HS-27A (cell line): ENCODE measurements around the gene ZFYVE9.
"Not testable (repeated sequence)": the region's sequence is repeated elsewhere in the genome, so short reads cannot be mapped to it uniquely, and the experiment has no call there.

Experiments
- DNase-seq: peaks from one replicate; pipeline ENCODE4 v3.0.0-alpha.2; 2012; ENCODE audit warnings: low read depth, missing footprints

The ZFYVE9 gene

DNA sequence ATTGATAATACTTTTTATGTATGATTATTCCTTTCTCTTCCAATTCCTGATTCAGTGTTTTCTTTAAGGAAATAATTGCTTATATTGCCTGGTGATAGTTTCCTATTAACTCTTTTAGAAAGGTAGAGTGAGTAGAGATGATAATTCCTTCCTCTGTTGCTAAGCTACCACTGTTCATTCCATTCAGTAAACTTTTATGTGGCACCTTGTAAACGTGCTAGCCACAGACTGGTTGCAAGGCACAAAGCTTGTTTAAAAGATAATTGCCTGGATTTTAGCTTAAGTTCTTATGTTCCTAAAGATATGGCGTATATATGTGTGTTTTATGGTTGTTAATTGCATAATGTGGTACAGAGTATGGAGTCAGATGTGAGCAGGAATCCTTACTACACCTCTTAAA, 3.2 kb downstream of the ZFYVE9 start:
- DNase-seq: no peak

DNA sequence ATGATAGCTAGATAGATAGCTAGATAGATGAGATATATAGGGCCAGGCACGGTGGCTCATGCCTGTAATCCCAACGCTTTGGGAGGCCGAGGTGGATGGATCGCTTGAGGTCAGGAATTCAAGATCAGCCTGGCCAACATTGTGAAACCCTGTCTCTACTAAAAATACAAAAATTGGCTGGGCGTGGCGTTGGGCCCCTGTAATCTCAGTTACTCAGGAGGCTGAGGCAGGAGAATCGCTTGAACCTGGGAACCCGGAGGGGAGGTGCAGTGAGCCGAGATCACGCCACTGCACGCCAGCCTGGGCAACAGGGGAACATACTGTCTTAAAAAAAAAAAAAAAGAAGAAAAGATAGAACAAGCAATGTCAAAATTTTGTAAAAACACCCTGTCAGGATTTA, 8.6 kb downstream of the ZFYVE9 start:
- DNase-seq: not testable (repeated sequence)

DNA sequence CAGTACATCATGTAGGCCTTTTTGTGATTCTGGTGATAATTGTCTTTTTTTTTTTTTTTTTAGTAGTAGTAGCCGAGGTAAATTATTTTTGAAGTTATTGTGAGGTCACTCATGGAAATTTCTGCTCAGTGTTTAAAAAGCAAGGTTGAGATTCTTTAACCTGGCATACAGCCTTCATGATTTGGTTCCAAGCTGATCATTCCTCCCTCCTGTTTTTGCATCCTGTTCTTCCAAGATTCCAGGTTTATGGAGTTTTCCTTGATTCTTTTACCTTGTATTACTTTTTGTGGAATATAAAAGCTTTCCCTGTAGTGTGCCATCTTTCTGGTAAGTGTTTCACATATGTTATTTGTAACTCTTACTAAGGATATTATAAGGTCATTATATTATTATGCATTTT, 9.1 kb downstream of the ZFYVE9 start:
- no peak for DNase-seq

DNA sequence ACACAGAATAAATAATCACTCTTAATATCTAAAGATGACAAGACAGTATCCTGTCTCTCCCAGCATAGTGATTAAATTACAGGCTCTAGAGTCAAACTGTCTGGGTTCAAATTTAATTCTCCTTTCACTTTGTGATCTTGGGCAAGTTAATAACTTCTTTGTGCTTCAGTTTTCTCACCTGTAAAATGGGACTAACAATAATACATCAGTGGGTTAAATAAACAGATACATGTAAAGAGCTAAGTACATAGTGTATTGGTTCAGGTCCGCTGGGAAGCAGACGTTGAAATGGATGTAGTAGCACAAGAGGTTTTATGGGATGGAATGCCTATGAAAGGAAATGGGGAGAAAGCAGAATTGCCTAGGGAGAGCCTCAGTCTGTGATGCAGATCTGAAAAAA, 10.7 kb downstream of the ZFYVE9 start:
- no peak for DNase-seq

DNA sequence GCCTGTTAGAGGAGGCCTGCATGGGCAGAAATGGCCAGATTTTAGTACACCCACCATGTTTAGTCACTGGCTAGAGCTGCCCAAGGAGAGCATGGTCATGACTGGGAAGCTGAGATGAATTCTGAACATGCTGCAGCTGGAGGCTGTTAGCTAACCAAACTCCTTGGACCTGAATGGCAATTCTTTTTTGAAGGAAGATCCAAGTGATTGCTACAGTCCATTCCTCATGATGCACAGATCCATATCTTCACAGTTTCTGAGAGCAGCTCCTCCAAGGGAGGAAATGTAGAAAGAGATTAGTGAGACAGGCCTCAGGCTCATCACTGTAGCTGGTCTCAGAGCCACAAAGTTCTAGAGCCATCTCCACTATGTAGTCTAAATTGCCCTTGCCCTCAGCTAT, 11.1 kb downstream of the ZFYVE9 start:
- DNase-seq: no peak

DNA sequence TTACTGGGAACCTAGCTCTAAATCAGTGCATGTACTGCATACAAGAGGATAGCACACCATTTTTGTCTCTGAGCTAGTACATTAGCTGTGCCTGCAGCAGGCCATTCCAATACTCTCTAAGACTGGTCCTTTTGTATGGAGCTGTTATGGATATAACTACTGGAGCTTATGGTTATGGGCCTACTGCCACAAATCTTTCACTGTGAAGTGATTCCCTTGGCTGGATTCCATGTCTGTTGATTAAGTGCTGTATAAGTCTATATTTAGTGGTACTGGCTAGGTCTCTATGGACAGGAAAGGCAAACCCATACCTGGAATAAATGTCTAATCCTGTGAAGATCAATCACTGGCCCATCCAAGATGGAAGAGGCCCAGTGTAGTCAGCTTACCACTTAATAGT, 12.0 kb downstream of the ZFYVE9 start:
- DNase-seq: no peak

DNA sequence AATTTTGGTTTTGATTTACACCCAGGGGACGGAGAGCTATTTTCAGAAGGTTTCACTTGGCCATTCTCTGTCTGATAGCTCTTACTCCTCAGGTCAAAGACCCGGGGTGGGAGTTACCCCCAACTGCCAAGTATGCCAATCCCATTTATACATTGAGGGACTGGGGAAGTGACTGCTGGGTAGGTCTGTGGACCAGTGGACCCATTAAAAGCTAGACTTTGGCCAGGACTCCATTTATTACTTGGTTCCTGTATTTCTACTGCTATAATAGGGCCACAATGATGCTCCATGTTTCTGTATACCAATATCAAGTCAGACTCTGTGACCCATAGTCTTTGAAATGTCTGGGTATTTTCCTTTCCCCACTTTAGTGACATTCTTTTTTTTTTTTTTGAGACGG, 14.6 kb downstream of the ZFYVE9 start:
- DNase-seq: no peak

DNA sequence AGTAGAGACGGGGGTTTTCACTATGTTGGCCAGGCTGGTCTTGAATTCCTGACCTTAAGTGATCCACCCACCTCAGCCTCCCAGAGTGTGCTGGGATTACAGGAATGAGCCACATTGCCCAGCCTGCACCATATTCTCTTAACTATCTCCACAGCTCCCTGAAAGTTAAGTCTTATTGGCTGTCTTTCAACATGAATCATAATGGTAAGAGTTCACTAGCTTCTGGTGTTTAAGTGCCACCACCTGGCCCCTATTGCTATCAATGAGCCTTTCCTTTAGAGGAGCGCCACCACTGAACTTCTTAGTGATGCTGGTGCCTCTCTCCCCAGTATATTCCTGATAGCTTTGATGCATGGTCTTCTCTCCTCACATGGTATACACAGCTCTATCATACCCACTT, 15.7 kb downstream of the ZFYVE9 start:
- DNase-seq: no peak

DNA sequence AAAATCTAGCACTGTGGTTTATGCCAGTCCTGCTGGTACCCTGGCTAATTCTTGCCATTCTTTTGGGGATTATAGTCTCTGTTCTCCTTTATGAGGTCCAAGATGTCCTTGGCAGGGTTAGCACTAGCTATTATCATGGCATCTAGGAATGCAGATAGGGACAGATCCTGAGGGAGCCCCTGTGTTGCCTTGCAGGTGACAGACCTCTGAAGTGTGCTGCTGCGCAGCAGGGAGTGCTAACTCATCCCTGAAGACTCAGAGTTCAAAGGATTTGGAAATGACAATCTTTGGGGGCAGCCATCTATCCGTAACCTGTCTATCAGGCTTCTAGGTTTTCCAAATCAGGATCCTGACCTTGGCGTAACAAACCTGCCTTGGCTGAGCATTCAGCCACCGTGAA, 16.3 kb downstream of the ZFYVE9 start:
- DNase-seq: no peak

DNA sequence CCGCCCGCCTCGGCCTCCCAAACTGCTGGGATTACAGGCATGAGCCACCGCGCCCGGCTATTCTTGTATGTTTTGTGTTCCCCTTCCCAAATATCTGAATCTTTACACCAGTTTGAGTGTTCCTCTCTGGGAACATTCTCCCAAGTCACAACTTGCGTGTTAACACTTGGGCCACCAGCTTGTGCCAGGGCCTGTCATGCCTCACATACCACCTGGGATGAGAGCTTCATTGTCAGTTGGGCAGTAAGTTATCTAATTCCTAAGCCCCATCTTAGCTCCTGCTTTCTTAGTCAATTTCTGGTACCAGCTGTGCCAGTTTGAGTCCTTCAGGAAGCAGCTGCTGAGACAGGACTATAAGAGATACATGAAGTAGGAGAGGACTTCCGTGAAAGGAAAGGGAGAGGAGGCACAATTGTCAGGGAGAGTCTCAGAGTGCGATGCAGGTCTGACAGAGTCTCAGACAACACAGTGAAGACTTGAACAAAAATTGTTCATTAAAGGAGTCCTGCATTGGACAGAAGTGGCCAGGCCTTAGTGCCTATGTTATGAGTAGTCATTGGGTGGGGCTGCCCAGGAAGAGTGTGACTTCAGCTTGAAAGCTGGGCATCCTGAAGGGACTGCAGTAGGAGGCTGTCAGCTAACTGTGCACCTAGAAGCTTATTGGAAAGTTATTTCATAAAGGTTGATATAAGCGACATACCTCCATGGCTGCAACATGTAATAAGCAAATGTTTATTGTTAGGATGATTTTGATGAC, 17.3 kb downstream of the ZFYVE9 start:
- no peak for DNase-seq

DNA sequence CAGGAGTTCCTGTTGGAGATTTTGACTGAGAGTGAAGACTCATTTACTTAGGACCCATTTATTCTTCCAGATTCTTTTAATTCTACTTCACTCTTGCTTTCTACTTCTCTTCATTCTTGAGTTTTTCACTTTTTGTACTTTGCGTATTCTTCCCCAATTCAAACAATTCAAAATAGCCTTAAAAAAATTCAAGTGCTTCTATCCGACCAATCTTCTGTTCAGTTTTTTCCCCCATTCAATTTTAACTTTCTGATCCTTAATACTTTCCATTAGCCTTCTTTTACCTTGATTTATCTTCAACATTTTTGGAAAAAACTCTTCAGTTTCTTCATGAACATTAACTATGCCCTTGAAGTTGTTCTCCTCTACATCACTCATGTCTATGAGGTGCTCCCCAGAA, 21.1 kb downstream of the ZFYVE9 start:
- DNase-seq: no peak

DNA sequence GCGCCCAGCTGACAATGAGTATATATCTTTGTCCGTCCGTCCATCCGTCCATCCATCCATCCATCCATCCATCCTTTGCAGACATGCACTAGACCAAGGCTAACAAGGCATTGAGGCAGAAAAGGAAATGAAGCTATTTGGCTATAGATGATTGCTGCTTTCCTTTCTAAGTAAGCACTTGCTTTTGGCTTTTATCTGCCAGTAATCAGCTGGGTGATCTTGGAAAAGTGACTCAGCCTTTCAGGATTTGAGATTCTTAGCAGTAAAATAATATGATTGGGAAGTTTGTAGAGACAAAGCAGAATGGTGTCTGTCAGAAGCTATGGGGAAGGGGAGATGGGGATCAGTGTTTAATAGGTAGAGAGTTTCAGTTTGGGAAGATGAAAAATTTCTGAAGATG, 22.7 kb downstream of the ZFYVE9 start:
- DNase-seq: no peak

DNA sequence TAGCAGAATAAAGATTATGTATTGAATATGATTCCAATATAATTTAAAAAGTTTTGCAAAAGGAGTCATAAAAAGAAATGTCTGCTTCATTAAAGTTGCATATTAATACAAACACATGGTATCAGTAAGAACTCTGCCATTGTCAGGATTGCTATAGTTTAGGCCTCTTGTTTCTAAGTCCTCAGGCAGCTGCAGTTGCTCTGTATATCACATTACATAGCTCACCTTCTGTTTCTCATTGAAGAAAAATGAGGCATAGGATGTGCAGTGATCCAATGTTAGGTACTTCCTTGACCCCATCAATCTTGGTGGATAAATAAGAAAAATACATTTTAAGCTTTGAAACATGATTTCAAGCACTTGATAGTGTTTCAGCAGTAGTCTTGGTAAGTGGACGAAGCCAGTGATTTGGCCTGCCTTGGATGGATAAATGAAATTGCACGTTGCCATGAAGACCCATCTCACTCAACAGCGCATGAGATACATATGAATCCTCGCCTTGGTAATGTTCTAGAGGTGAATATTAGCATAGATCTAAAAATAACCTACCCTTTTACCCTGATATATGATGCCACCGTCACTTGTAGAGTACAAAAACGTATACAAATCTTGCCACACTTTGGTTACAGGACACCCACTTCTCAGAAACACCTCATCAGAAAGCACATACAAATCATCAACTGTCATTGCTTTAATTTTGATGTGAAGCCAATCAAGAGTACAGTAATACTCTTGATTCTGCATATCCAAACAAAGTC, 25.3 kb downstream of the ZFYVE9 start:
- no peak for DNase-seq

DNA sequence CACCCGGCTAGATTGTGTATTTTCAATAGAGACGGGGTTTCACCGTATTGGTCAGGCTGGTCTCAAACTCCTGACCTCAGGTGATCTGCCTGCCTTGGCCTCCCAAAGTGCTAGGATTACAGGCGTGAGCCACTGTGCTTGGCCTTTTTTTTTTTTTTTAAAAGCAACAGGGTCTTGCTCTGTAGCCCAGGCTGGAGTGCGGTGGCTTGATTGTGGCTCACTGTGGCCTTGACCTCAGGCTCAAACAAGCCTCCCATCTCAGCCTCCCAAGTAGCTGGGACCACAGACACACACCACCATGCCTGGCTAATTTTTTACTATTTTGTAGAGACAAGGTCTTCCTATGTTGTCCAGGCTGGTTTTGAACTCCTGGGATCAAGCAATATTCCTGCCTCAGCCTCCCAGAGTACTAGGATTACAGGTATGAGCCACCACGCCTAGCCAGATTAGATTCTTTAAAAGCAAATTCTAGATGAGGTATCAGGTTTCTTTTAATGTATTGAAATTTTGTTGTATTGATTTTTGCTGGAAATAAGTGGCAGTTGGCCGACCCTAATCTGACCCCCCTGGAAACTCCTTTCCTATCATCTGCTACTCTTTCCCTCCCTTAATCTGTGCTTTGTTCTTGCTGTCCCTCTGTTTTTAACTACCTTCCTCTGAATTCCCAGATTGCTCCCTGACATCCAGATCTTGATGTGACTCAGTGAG, 26.6 kb downstream of the ZFYVE9 start:
- DNase-seq: no peak

DNA sequence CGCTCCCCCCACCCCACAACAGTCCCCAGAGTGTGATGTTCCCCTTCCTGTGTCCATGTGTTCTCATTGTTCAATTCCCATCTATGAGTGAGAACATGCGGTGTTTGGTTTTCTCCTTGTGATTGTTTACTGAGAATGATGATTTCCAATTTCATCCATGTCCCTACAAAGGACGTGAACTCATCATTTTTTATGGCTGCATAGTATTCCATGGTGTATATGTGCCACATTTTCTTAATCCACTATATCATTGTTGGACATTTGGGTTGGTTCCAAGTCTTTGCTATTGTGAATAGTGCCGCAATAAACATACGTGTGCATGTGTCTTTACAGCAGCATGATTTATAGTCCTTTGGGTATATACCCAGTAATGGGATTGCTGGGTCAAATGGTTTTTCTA, 29.3 kb downstream of the ZFYVE9 start:
- not testable (repeated sequence) for DNase-seq

DNA sequence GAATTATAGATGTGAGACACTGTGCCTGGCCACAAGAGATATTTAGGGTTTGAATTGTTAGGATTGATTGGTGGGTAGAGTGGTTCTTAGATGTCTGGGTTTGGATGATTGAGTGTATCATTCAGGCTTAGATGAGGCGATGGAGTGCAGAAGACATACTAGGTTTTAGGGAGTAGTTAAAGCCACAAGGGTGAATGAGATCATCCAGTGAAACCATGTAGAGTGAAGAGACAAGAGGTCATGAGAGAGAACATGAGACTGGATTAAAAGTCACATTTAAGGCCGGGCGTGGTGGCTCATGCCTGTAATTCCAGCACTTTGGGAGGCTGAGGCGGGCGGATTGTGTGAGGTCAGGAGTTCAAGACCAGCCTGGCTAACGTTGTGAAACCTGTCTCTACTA, 37.2 kb downstream of the ZFYVE9 start:
- no peak for DNase-seq

DNA sequence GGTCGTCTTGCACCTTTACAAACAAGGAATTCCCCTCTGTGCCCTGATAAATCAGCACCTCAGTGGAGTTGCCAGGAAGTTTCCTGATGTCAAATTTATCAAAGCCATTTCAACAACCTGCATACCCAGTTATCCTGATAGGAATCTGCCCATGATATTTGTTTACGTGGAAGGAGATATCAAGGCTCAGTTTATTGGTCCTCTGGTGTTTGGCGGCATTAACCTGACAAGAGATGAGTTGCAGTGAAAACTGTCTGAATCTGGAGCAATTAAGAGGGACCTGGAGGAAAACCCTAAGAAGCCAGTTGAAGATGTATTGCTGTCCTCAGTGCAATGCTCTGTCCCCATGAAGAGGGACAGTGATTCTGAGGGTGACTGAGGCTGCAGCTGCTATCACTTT, 38.3 kb downstream of the ZFYVE9 start:
- DNase-seq: no peak

DNA sequence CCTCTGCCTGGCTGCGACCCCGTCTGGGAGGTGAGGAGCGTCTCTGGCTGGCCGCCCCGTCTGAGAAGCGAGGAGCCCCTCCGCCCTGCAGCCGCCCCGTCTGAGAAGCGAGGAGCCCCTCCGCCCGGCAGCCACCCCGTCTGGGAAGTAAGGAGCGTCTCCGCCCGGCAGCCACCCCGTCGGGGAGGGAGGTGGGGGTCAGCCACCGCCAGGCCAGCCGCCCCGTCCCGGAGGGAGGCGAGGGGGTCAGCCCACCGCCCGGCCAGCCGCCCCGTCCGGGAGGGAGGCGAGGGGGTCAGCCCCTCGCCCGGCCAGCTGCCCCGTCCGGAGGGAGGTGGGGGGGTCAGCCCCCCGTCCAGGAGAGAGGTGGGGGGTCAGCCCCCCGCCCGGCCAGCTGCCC, 39.9 kb downstream of the ZFYVE9 start:
- not testable (repeated sequence) for DNase-seq

DNA sequence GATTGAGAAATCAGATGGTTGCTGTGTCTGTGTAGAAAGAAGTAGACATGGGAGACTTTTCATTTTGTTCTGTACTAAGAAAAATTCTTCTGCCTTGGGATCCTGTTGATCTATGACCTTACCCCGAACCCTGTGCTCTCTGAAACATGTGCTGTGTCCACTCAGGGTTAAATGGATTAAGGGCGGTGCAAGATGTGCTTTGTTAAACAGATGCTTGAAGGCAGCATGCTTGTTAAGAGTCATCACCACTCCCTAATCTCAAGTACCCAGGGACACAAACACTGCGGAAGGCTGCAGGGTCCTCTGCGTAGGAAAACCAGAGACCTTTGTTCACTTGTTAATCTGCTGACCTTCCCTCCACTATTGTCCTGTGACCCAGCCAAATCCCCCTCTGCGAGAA, 40.4 kb downstream of the ZFYVE9 start:
- DNase-seq: not testable (repeated sequence)

DNA sequence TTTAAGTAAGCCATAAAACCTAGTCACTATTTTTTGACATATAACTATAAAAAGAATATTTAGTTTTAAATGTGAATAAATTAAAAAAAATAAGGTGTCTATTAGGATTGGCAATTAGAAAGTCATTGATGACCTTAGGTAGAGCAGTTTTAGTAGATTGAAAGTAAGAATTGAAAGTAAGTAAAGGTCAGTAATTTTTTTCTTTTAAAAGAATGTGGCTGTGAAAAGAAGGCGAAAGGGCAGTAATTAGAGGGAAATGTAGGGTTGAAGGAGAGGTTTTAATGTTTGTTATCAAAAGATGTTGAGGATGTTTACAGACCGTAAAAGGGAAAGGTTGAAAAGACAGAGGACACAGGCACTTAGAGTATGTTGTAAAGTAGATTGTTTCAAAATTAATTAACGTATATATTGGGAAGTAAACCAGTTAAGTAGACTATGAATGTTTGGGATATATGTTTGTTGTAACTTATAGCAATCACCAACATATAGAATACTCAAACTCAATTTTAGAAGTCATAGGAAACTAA, 41.0 kb downstream of the ZFYVE9 start:
- DNase-seq: no peak

DNA sequence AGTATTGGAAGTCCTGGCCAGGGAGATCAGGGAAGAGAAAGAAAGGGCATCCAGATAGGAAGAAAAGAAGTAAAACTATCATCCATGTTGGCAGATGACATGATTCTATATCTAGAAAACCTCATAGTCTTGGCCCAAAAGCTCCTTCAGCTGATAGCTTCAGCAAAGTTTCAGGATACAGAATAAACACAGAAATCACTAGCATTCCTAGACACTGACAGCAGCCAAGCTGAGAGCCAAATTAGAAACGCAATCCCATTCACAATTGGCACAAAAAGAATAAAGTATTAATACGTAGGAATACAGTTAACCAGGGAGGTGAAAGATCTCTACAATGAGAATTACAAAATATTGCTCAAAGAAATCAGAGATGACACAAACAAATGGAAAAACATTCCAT, 44.6 kb downstream of the ZFYVE9 start:
- DNase-seq: no peak

DNA sequence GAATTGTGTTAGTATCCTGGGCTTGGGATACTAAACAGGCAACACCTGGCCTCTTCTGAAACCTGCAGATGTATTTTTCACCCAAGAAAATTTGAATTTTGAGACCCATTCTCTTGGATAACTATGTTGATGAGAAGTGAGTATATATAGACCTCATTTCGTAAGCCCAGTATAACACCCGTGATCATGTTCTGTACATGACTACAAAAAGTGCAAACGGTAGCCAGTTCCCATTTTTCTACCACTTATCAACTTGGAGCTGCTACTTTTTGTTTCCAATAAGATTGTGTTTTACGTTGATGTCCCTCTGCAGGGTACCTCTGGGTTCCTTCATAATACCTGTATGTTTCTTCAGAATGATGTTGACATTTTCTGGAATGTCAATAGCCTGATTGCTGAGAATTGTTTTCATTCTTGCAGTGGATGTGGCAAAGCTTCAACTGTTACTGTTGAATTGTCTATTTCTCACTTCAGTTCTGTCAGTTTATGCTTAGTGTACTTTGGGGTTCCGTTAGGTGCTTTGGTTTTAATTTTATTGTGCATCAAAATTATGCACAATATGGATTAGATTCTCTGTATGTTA, 48.1 kb downstream of the ZFYVE9 start:
- DNase-seq: no peak
